ENCODE data around the gene MSH2.
"Not testable (repeated sequence)": the region's sequence is repeated elsewhere in the genome, so short reads cannot be mapped to it uniquely, and the experiment has no call there.

The MSH2 gene

DNA sequence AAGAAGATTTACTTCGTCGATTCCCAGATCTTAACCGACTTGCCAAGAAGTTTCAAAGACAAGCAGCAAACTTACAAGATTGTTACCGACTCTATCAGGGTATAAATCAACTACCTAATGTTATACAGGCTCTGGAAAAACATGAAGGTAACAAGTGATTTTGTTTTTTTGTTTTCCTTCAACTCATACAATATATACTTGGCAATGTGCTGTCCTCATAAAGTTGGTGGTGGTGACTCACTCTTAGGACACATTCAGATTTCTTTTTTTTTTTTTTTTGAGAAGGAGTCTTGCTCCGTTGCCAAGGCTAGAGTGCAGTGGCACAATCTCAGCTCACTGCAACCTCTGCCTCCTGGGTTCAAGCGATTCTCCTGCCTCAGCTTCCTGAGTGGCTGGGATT lies 26.8 kb downstream of the MSH2 start:
- CTCF ChIA-PET = no interaction called here
- Mint-ChIP-seq H3K36me3 (peaks cover 39% of the 10 kb centered on the region), H3K4me1 (no peaks in the 10 kb centered on the region), H3K27me3 (no peaks in the 10 kb centered on the region), H3K4me3 (no peak overlapping the region), H3K27ac (no peak overlapping the region), H3K9me3 (peaks cover 2% of the 10 kb centered on the region)
- DNase-seq = no peak

DNA sequence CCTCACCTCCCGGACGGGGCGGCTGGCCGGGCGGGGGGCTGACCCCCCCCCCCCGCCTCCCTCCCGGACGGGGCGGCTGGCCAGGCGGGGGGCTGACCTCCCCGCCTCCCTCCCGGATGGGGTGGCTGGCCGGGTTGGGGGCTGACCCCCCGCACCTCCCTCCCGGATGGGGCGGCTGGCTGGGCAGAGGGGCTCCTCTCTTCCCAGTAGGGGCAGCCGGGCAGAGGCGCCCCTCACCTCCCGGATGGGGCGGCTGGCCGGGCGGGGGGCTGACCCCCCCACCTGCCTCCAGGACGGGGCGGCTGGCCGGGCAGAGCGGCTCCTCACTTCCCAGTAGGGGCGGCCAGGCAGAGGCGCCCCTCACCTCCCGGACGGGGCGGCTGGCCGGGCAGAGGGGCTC lies 30.1 kb downstream of the MSH2 start:
- H3K36me3 Mint-ChIP-seq = peaks cover 33% of the 10 kb centered on the region
- H3K4me1 Mint-ChIP-seq, H3K4me3 Mint-ChIP-seq, CTCF ChIA-PET, DNase-seq, H3K27ac Mint-ChIP-seq, H3K27me3 Mint-ChIP-seq, H3K9me3 Mint-ChIP-seq: not testable (repeated sequence)

DNA sequence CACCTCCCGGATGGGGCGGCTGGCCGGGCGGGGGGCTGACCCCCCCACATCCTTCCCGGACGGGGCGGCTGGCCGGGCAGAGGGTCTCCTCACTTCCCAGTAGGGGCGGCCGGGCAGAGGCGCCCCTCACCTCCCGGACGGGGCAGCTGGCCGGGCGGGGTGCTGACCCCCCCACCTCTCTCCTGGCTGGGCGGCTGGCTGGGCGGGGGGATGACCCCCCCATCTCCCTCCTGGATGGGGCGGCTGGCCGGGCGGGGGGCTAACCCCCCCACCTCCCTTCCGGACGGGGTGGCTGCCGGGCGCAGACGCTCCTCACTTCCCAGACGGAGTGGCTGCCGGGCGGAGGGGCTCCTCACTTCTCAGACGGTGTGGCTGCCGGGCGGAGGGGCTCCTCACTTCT lies 30.5 kb downstream of the MSH2 start:
- H3K27ac Mint-ChIP-seq, H3K27me3 Mint-ChIP-seq, H3K4me1 Mint-ChIP-seq, CTCF ChIA-PET, H3K4me3 Mint-ChIP-seq, H3K9me3 Mint-ChIP-seq, DNase-seq: not testable (repeated sequence)
- H3K36me3 Mint-ChIP-seq = peaks cover 38% of the 10 kb centered on the region

DNA sequence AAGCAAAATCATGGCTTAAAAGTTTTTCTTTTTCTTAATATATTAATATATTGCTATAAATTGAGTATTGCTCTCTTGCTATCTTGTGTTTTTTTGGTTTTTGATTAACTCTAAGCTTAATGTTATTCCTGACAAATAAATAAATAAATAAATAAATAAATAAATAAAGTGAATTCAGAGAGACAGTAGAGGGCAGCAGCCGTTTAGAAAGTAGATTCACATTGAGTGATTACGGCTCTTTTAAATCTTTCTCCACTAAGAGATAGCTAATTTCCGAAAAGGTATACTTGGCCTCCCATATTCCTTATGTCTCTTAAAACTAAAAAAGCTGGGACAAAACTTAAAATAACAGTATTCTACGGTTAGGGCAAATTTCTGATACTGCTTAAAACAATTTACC lies 34.3 kb downstream of the MSH2 start:
- Mint-ChIP-seq H3K27me3 (no peaks in the 10 kb centered on the region), H3K27ac (no peak overlapping the region), H3K4me3 (no peak overlapping the region), H3K4me1 (no peaks in the 10 kb centered on the region), H3K36me3 (peaks cover 30% of the 10 kb centered on the region), H3K9me3 (peaks cover under 1% of the 10 kb centered on the region)
- CTCF ChIA-PET = interaction anchor here (0.6 to 3.5 kb wide), 7 partner anchors 10 to 331 kb away, joined by 3 to 32 read pairs (median 3); no protein-coding TSS in a partner anchor
- no peak for DNase-seq

DNA sequence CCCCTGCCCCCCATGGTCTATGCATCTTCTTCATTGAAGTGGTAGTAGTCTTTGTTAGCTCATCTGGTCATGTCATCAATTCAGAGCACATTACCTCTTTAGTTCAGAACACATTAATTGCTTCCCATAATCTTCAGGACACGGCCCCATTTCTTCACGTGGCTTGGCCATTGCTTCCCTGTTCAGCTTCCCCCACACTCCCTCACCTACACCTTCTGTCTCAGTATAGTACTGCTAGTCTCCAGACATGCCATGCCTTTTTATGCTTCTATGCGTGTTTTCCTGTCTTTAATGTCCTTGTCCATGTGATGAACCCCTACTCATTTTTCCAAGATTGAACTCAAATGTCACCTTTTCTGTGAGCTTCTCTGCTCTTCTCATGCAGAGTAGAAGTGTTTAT lies 35.1 kb downstream of the MSH2 start:
- H3K27me3 Mint-ChIP-seq = no peaks in the 10 kb centered on the region
- H3K36me3 Mint-ChIP-seq = peaks cover 30% of the 10 kb centered on the region
- no peak overlapping the region for H3K27ac Mint-ChIP-seq
- no peak overlapping the region for H3K4me3 Mint-ChIP-seq
- H3K4me1 Mint-ChIP-seq = no peaks in the 10 kb centered on the region
- H3K9me3 Mint-ChIP-seq = no peaks in the 10 kb centered on the region
- DNase-seq = no peak
- CTCF ChIA-PET = interaction anchor here (0.8 to 3.5 kb wide), 3 partner anchors 83 to 331 kb away, joined by 3 to 32 read pairs (median 3); no protein-coding TSS in a partner anchor

DNA sequence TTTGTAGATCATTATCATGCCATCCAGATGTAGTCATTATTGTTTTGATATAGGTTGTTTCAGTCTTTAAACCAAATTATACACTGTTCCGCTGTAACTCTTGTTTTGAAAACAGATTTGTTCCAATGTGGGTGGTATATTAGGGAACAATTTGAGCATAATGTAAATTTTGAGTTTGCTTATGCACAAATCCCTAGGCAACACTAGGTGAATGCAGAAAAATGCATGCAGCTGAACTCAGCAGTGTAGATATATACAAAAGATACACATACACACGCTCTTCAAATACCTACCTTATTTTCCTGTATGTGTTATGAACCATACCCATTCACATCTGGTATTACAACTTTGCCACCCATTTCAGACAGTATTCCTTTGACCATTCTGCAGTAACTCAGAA lies 35.8 kb downstream of the MSH2 start:
- Mint-ChIP-seq H3K9me3 (no peaks in the 10 kb centered on the region), H3K27ac (no peak overlapping the region), H3K27me3 (no peaks in the 10 kb centered on the region), H3K36me3 (peaks cover 31% of the 10 kb centered on the region), H3K4me3 (no peak overlapping the region), H3K4me1 (no peaks in the 10 kb centered on the region)
- no peak for DNase-seq
- CTCF ChIA-PET = interaction anchor here (3.5 kb wide), 1 partner anchor 330 kb away, joined by 32 read pairs; no protein-coding TSS in a partner anchor

DNA sequence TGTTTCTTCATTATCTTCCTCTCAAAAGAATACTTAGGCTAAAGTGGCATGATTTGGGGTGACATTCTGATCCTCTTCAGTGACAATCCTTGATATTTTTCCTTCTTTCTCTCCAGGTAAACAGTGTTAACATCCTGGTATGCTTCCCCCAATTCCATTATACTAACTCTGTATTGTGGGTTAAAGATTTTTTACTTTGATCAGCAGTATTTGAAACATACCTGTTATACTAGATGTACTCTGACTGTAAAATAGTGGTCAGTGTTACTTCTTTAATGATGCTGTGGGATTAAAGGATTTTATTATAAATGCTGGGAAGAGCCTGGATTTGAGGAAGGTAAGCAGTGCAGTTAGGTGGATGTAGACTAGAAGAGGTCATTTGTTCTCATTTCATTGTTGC lies 48.8 kb downstream of the MSH2 start:
- peaks cover 46% of the 10 kb centered on the region for H3K36me3 Mint-ChIP-seq
- no peak for DNase-seq
- H3K4me1 Mint-ChIP-seq = no peaks in the 10 kb centered on the region
- no peaks in the 10 kb centered on the region for H3K27me3 Mint-ChIP-seq
- H3K27ac Mint-ChIP-seq = no peak overlapping the region
- H3K4me3 Mint-ChIP-seq = no peak overlapping the region
- CTCF ChIA-PET = no interaction called here
- H3K9me3 Mint-ChIP-seq = no peaks in the 10 kb centered on the region

DNA sequence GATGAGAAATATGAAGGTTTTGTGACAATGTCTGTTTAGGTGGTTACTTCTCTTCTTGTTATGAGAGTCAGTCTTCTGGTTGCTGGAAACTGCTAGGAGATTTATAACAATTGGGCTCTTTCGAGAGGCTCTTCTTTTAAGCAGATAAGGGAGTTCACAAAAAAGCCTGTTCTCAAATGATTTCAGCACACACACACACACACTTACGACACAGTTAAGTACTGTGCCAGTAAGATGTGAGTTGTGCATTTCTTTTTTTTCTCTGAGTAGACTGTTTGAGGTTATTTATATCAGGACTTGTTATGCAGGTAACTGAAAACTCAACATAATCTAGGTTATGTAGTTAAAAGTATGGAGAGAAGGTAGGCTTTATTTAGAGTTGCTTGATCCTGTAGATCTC lies 49.8 kb downstream of the MSH2 start:
- Mint-ChIP-seq H3K4me1 (peaks cover 3% of the 10 kb centered on the region), H3K4me3 (no peak overlapping the region), H3K36me3 (peaks cover 51% of the 10 kb centered on the region), H3K9me3 (no peaks in the 10 kb centered on the region), H3K27me3 (no peaks in the 10 kb centered on the region), H3K27ac (no peak overlapping the region)
- no peak for DNase-seq
- CTCF ChIA-PET = no interaction called here

DNA sequence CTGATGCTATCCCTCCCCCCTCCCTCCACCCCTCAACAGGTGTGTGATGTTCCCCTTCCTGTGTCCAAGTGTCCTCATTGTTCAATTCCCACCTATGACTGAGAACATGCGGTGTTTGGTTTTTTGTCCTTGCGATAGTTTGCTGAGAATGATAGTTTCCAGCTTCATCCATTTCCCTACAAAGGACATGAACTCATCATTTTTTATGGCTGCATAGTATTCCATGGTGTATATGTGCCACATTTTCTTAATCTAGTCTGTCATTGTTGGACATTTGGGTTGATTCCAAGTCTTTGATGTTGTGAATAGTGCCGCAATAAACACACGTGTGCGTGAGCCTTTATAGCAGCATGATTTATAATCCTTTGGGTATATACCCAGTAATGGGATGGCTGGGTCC lies 51.9 kb downstream of the MSH2 start:
- CTCF ChIA-PET, H3K27ac Mint-ChIP-seq, H3K9me3 Mint-ChIP-seq, H3K4me3 Mint-ChIP-seq, H3K27me3 Mint-ChIP-seq, DNase-seq: not testable (repeated sequence)
- Mint-ChIP-seq H3K4me1 (peaks cover 14% of the 10 kb centered on the region), H3K36me3 (peaks cover 45% of the 10 kb centered on the region)

DNA sequence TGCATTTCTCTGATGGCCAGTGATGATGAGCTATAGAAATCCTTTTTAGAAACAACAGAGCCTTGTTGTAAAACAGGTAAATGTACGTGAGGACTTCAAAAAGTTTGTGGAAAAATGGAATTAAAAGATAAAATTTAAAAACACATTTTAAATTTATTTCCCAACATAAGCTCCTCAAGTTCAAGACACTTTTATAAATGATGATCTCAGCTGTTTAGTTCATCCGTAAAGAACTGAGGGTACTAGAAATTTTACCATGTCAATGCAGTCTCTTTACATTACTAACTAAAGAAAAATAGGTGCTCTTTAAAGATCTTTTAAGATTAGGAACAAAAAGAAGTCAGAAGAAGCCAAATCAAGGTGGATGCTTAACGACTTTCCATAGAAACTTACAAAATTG lies 52.5 kb downstream of the MSH2 start:
- no peaks in the 10 kb centered on the region for H3K9me3 Mint-ChIP-seq
- DNase-seq = no peak
- H3K27me3 Mint-ChIP-seq = no peaks in the 10 kb centered on the region
- peaks cover 47% of the 10 kb centered on the region for H3K36me3 Mint-ChIP-seq
- H3K27ac Mint-ChIP-seq = no peak overlapping the region
- CTCF ChIA-PET = no interaction called here
- H3K4me3 Mint-ChIP-seq = no peak overlapping the region
- peaks cover 16% of the 10 kb centered on the region for H3K4me1 Mint-ChIP-seq

DNA sequence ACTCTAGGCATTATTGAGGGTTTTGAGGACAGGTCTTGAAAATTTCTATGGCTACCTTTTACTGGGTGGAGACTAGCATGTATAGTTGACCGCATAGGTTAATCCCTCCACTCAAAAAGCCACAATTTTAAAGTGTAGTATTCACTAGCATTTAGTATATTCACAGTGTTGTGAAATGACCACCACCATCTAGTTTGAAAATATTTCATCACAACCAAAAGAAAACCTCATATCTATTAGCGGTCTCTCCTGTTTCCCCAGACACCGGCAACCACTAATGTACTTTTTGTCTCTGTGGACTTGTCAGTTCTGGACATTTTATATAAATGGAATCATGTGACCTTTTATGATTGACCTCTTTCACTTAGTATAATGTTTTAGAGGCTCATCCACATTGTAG lies 53.9 kb downstream of the MSH2 start:
- H3K9me3 Mint-ChIP-seq = no peaks in the 10 kb centered on the region
- DNase-seq = no peak
- H3K27ac Mint-ChIP-seq = no peak overlapping the region
- no peak overlapping the region for H3K4me3 Mint-ChIP-seq
- H3K4me1 Mint-ChIP-seq = peaks cover 16% of the 10 kb centered on the region
- H3K36me3 Mint-ChIP-seq = peaks cover 37% of the 10 kb centered on the region
- H3K27me3 Mint-ChIP-seq = no peaks in the 10 kb centered on the region
- CTCF ChIA-PET = no interaction called here

DNA sequence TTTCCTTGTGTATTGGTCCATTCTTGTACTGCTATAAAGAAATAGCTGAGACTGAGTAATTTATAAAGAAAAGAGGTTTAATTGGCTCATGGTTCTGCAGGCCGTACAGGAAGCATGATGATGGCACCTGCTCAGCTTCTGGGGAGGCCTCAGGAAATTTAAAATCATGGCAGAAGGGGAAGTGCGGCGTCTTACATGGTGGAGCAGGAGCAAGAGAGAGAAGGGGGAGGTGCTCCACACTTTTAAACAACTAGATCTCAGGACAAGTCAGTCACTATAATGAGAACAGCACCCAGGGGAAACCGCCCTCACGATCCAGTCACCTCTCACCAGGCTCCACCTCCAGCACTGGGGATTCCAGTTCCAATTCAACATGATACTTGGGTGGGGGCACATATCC lies 54.3 kb downstream of the MSH2 start:
- Mint-ChIP-seq H3K4me1 (peaks cover 16% of the 10 kb centered on the region), H3K36me3 (peaks cover 36% of the 10 kb centered on the region), H3K4me3 (no peak overlapping the region), H3K27me3 (no peaks in the 10 kb centered on the region), H3K9me3 (no peaks in the 10 kb centered on the region), H3K27ac (no peak overlapping the region)
- CTCF ChIA-PET = no interaction called here
- no peak for DNase-seq

DNA sequence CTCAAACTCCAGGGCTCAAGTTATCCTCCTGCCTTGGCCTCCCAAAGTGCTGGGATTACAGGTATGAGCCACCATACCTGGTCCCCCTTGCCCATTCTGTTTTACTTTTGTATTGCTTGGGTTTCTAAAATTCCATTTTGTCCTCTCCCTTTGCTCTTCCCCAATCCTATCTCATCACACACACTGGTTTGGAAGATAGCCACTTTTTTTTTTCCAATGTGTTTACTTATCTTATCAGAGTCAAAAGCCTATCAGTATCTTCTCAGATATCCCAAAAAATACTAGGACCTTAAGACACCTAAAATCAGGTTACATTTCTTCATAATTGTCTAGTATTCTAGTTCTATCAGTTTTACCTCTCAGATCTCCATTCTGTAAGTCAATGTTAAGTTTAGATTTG lies 56.1 kb downstream of the MSH2 start:
- Mint-ChIP-seq H3K4me1 (peaks cover 16% of the 10 kb centered on the region), H3K4me3 (no peak overlapping the region), H3K9me3 (no peaks in the 10 kb centered on the region), H3K27ac (no peak overlapping the region), H3K36me3 (peaks cover 39% of the 10 kb centered on the region), H3K27me3 (no peaks in the 10 kb centered on the region)
- CTCF ChIA-PET = no interaction called here
- no peak for DNase-seq

DNA sequence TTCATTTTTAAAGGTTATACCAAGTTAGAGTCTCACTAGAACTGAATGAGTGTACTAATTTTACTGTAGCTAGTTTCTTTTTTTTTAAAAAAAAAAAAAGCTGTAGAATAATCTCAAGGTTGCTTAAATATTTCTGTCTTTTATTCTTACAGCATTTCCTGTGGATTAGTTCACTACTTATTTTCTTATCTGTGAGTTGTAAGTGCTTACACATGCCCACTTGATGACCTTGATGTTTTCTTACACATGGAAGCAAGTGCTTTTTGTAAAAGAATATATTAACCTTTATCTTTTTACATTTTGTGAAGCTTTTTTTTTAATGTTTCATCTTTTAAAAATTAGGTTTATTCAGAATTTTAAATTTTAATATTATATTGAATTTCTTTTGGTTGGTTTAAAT lies 57.8 kb downstream of the MSH2 start:
- H3K27ac Mint-ChIP-seq = no peak overlapping the region

DNA sequence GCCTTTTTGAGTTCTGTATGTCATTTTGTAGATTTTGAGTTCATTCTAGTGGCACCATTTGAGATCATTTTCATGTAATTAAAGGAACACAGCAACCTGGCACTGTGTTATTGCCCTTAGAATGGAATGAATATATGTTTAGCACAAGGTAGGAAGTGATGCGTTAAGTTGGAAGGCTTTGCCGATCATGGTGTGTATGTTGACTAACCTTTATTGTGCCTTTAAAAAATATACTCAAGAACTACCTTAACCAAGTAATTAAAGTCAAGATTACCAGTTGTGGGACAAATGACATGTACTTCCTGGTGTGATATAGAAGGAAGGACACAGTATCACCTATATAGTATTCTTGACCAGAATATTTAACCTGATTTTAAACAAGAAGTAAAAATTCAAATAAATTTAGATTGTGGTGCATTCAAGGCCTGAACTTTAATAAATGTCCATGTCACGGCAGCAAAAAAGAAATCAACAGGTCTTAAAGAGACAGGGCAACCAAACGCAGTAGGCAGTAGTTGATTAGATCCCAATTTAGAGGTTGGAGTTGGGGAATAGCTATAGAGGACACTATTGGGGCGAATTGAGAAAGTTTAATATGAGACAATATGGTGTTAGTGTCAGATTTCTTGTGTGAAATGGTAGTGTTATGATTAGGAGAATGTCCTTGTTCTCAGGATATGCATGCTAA lies 68.6 kb downstream of the MSH2 start:
- Mint-ChIP-seq H3K4me3 (no peak overlapping the region), H3K27me3 (no peaks in the 10 kb centered on the region), H3K9me3 (no peaks in the 10 kb centered on the region), H3K36me3 (peaks cover 39% of the 10 kb centered on the region), H3K27ac (no peak overlapping the region), H3K4me1 (no peaks in the 10 kb centered on the region)
- no peak for DNase-seq
- CTCF ChIA-PET = no interaction called here

More for the DNA sequence above, 57.8 kb downstream of the MSH2 start:
- Mint-ChIP-seq H3K4me1 (peaks cover 16% of the 10 kb centered on the region), H3K4me3 (no peak overlapping the region), H3K9me3 (no peaks in the 10 kb centered on the region), H3K36me3 (peaks cover 41% of the 10 kb centered on the region), H3K27me3 (no peaks in the 10 kb centered on the region)
- CTCF ChIA-PET = interaction anchor here (1.0 kb wide), 1 partner anchor 60 kb away, joined by 3 read pairs; no protein-coding TSS in a partner anchor
- no peak for DNase-seq
